Measurements from ENCODE around the gene BNC2.

DNA sequence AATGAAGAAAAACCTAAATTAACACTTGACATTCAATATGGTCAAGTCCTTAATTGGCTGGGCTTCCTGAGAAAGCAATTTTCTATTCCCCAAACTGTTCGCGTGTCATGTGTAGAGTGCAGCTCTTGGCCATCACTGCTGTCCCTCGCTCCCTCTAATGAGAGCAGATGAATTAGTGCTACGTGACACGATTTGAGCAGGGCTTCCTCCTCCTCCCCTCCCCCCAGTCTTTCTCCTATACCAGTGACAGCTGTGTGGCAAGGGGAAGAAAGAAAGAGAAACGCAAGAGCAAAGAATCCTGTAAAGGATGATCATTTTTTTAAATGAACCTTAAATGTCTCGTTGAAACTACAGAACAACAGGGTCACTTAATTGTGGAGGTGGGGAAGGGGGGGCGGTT, 159.6 kb downstream of the BNC2 start:
- TF ChIP-seq CTCF (IDR thresholded peaks at IDR 0.05) (no peak), POLR2A (IDR thresholded peaks at IDR 0.05) (no peak)

All from right lobe of liver (tissue), 4 donors.